GM13976 (cell line): ENCODE measurements around the gene TSSK2.

ENCODE experiments used
- DNase-seq: peaks from one replicate; pipeline ENCODE4 v3.0.0; 2012; ENCODE audit warnings: low spot score
- in situ Hi-C: fragments of 300-500 bp; cut with MboI; formaldehyde crosslinking; loops from one replicate; pipeline ENCODE4 v1.12.0; 2022; ENCODE audit warnings: low sequenced_read_pairs, mixed read lengths, inconsistent platforms; ENCODE audit not compliant: unreplicated experiment
- TF ChIP-seq, protein P1 (sequence below): IDR thresholded peaks from 2 replicates; pipeline ENCODE4 v1.5.1; 2012; ENCODE audit warnings: borderline replicate concordance, mild to moderate bottlenecking; ENCODE audit not compliant: insufficient read depth; ENCODE audit errors: extremely low read depth, missing control alignments, control extremely low read depth

TSSK2 gene

DNA sequence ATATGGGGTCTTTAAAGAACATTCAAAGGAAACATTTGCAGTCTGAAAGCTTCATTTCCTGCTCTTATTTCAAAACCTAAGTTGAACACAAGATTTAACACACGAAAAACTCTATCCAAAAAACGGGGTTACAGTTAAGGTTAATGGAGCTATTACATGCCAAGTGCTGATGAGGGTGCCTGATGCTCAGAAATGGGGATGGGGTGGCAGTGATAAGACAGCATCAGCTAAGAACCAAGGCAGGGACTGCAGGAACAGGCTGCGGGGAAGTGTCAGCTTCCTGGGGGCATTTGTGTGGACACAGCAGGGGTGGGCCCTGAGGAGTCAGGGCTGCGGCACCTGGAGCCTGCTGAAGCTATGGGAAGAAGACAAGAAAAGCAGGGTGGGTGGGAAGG, 21.0 kb upstream of the TSSK2 start:
- no peak for DNase-seq
- TF ChIP-seq, protein P1, sequence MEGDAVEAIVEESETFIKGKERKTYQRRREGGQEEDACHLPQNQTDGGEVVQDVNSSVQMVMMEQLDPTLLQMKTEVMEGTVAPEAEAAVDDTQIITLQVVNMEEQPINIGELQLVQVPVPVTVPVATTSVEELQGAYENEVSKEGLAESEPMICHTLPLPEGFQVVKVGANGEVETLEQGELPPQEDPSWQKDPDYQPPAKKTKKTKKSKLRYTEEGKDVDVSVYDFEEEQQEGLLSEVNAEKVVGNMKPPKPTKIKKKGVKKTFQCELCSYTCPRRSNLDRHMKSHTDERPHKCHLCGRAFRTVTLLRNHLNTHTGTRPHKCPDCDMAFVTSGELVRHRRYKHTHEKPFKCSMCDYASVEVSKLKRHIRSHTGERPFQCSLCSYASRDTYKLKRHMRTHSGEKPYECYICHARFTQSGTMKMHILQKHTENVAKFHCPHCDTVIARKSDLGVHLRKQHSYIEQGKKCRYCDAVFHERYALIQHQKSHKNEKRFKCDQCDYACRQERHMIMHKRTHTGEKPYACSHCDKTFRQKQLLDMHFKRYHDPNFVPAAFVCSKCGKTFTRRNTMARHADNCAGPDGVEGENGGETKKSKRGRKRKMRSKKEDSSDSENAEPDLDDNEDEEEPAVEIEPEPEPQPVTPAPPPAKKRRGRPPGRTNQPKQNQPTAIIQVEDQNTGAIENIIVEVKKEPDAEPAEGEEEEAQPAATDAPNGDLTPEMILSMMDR = no peak
- in situ Hi-C loops = loop anchor here (10.0 kb wide), 1 partner anchor 55 kb away; no protein-coding TSS in a partner anchor

- no peak for DNase-seq
- TF ChIP-seq, protein P1 = no peak
- in situ Hi-C loops = loop anchor here (10.0 kb wide), 1 partner anchor 56 kb away; no protein-coding TSS in a partner anchor
Observed at GRCh38 chr22:19110646-19111045, 20.5 kb upstream of the TSSK2 start.

DNA sequence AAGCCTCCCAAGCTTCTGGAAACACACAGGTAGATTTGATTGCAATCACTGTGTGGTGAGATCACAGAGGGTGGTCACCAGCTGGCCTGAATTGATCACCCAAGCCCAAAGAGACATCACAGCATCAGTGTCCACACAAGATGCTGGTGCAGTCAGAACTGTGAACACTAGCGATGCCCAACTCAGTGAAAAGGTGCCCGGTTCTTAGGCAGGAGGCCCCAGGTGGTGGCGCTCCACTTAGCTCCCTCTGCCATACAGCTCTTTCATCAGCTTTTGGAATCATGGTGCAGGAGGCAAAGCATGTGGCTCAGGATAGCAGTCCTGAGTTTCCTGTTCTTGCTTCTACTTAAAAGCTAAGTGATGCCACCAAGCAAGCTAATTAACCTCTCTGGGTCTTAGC, 20.0 kb upstream of the TSSK2 start:
- in situ Hi-C loops = loop anchor here (10.0 kb wide), 1 partner anchor 56 kb away; no protein-coding TSS in a partner anchor
- TF ChIP-seq, protein P1 = no peak

DNA sequence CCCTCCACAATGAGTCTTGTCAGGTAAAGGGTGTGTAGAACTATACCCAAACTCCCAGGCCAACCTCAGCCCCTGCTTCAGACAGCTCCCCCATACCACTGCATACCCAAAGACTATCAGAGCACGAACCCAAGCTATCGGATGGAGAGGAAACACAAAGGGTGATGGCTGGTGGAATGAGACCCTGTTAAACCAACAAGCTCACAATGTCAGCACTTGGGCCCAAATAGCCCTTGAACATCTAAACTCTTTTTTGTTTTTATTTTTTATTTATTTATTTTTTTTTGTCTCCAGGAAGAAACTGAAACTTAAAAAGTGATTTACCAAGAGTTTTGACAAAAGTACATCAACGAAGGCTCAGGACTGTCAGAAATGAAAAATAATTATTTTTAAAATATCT, 19.5 kb upstream of the TSSK2 start:
- TF ChIP-seq, protein P1 = no peak
- in situ Hi-C loops = loop anchor here (10.0 kb wide), 1 partner anchor 57 kb away; no protein-coding TSS in a partner anchor
- no peak for DNase-seq

More for the DNA sequence above, 20.0 kb upstream of the TSSK2 start:
- no peak for DNase-seq

DNA sequence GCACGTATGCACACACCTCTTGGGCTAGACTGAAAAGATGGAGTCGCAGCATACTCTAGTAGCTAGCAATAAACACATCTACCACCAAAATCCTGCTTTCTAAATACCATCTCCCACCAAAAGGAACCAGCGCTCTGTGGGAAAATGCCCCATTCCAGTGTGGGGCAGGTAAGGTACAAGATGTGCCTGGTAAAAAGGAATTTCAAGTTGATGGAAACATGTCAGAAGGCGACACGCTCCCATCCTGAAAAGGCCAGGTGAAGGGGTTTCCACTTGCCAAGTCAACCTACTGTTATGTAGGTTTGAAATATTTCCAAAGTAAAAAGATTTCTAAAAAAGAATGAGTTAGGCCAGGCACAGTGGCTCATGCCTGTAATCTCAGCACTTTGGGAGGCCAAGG, 17.7 kb upstream of the TSSK2 start:
- in situ Hi-C loops = loop anchor here (10.0 kb wide), 1 partner anchor 59 kb away; no protein-coding TSS in a partner anchor
- TF ChIP-seq, protein P1 = no peak
- no peak for DNase-seq

DNA sequence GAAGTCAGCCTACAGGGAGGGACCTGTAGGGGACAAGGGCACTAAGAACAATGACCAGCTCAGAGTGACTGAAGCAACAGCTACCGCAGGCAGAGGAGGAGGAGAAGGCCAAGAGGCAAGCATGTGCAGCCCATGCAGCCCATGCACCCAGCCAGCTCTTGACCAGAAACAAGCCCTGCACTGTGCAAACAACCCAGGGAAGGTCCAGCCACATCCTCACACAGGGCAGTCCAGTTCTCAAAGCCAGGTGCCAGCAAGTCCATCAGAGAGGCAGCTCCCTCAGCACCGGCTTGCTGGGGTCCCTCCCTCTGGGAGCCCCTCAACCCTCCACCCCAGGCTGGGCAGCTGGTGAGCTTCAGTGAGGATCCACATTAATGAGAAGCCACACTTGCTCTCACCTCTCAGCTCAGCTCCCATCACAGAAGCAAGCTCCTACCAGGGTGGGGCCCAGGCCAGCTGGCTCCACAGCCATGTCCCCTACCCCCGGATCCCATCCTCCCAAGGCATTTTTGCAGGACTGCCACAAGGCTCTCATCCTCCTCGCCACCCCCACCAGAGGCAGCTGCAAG, 16.0 kb upstream of the TSSK2 start:
- TF ChIP-seq, protein P1 = no peak
- in situ Hi-C loops = loop anchor here (10.0 kb wide), 1 partner anchor 60 kb away; no protein-coding TSS in a partner anchor
- DNase-seq = no peak
